Measurements from ENCODE around the gene MAP3K3. TPM values are rescaled to one million over a fixed set of nuclear protein-coding genes. Genes with fewer than 3 reads are reported as not detected.

MAP3K3 gene
- total and polyA plus RNA-seq, 12 donors: 21.1 to 79.3 (median 47.1) TPM

GRCh38 chr17:63697341-63698286, 75.4 kb downstream of the MAP3K3 start:
- Histone ChIP-seq H3K4me1 (peaks cover 8 to 68% (median 31%) of the 10 kb centered on the region in 9 donors), H3K27me3 (no peaks in the 10 kb centered on the region), H3K27ac (peak overlapping the region in 5 of 10 donors; percentile 2 to 95 (median 82)), H3K4me3 (peak overlapping the region in 6 of 10 donors; percentile 52 to 77 (median 60)), H3K36me3 (peaks cover 0 to 59% (median 23%) of the 10 kb centered on the region in 9 donors), H3K9me3 (no peaks in the 10 kb centered on the region)
- 75 to 76% methylated on average over 22 of the region's 22 CpGs for WGBS, 2 donors
- peak in 8 of 9 donors; percentile 20 to 71 (median 43) for TF ChIP-seq CTCF (IDR thresholded peaks at IDR 0.05)
- intact Hi-C loops (cut with DNase I): loop anchor here in 2 of 10 donors (10.0 kb wide), 3 partner anchors 73 to 273 kb away; partner anchors contain the start of gene MAP3K3 (in 1 of the 2)
- ATAC-seq (peak in 6 of 8 donors; percentile 1 to 32 (median 16)), DNase-seq (peak; percentile 34 to 55)

- ATAC-seq (peak in 1 of 8 donors; percentile 9), DNase-seq (no peak)
- Histone ChIP-seq H3K27ac (peak overlapping the region in 7 of 10 donors; percentile 25 to 95 (median 77)), H3K4me3 (peak overlapping the region in 8 of 10 donors; percentile 52 to 77 (median 58)), H3K36me3 (peaks cover 0 to 59% (median 15%) of the 10 kb centered on the region in 9 donors), H3K27me3 (no peaks in the 10 kb centered on the region), H3K4me1 (peaks cover 8 to 76% (median 31%) of the 10 kb centered on the region in 9 donors), H3K9me3 (no peaks in the 10 kb centered on the region)
- WGBS, 2 donors: 62 to 70% methylated on average over 24 of the region's 24 CpGs
- no peak for TF ChIP-seq CTCF (IDR thresholded peaks at IDR 0.05)
- intact Hi-C loops (cut with DNase I): loop anchor here in 2 of 10 donors (10.0 kb wide), 3 partner anchors 74 to 274 kb away; partner anchors contain the start of gene MAP3K3 (in 1 of the 2)
Measured at GRCh38 chr17:63698381-63698885, 76.2 kb downstream of the MAP3K3 start.

DNA sequence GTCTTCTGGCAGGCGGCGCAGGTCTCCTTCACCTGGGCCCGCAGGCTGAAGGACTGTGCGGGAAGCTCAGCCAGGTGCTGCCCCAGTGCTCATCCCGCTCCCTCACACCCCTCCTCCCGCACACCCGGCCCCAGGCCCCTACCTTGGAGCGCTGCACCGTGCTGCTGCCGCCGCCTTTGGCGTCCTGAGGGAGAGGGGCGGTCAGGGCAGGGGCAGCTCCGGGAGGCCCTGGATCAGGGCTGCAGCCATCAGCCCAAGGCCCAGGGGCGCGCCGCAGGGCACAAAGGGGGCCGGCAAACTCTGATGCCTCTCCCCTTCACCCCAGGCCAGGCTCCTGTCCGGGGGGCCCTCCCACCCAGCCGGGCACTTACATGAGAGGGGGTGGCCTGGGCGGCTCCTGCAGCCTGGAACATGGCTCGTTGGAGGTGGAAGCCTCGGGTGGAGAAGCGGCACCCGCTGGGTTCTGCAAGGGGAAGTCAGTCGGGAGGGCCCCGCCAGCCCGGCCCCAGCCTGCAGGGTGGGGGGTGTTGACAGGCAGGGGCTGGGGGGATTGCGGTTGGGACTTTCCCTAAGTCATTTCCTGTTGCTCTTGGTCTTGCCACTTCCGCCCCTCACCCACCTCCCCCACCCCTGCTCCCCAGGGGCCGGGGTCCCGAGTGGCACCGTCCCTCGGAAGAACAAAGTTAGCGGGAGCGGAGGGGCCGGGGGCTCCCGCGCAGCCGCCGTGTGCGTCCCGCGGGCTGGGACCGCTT, 76.8 kb downstream of the MAP3K3 start:
- DNase-seq (peak; percentile 55 to 59), ATAC-seq (peak; percentile 6 to 32 (median 20))
- TF ChIP-seq CTCF (IDR thresholded peaks at IDR 0.05): no peak
- H3K4me3 ChIP-seq: peak overlapping the region in 9 of 10 donors; percentile 52 to 77 (median 59)
- peaks cover 0 to 59% (median 9%) of the 10 kb centered on the region in 9 donors for H3K36me3 ChIP-seq
- H3K27ac ChIP-seq: peak overlapping the region in 9 of 10 donors; percentile 25 to 95 (median 81)
- no peaks in the 10 kb centered on the region for H3K27me3 ChIP-seq
- intact Hi-C loops (cut with DNase I): loop anchor here in 2 of 10 donors (10.0 kb wide), 3 partner anchors 74 to 274 kb away; partner anchors contain the start of gene MAP3K3 (in 1 of the 2)
- H3K9me3 ChIP-seq: no peaks in the 10 kb centered on the region
- peaks cover 8 to 77% (median 31%) of the 10 kb centered on the region in 9 donors for H3K4me1 ChIP-seq
- 12 to 22% methylated on average over 44 to 45 of the region's 45 CpGs for whole genome bisulfite sequencing, 2 donors

All from heart right ventricle (tissue), 16 donors.